CD4-positive, alpha-beta T cell treated with Interleukin-2 at 100 ng/mL for 4 hours (primary cell): ENCODE measurements around the gene SCFD1.
"Not testable (repeated sequence)": the region's sequence is repeated elsewhere in the genome, so short reads cannot be mapped to it uniquely, and the experiment has no call there.

ENCODE experiments used
- DNase-seq: peaks from one replicate; pipeline ENCODE4 v3.0.0-alpha.2; 2020; ENCODE audit warnings: low spot score

Gene SCFD1

GRCh38 chr14:30678926-30679431 lies 56.9 kb downstream of the SCFD1 start:
- DNase-seq, result no peak

- DNase-seq, result no peak
These were observed 57.9 kb downstream of the SCFD1 start for GRCh38 chr14:30680036-30680435.

GRCh38 chr14:30680776-30681175 lies 58.7 kb downstream of the SCFD1 start:
- not testable (repeated sequence) for DNase-seq

GRCh38 chr14:30681752-30682355 lies 59.7 kb downstream of the SCFD1 start:
- DNase-seq, result no peak

- DNase-seq, result peak; percentile 57
These were observed 68.6 kb downstream of the SCFD1 start for GRCh38 chr14:30690487-30691355.

GRCh38 chr14:30691751-30692398 lies 69.8 kb downstream of the SCFD1 start:
- no peak for DNase-seq

- no peak for DNase-seq
These were observed 70.5 kb downstream of the SCFD1 start for GRCh38 chr14:30692669-30693068.

- no peak for DNase-seq
These were observed 76.3 kb downstream of the SCFD1 start for GRCh38 chr14:30698463-30698862.

GRCh38 chr14:30706704-30707103 lies 84.6 kb downstream of the SCFD1 start:
- DNase-seq, result no peak

- DNase-seq, result no peak
These were observed 86.0 kb downstream of the SCFD1 start for GRCh38 chr14:30708157-30708556.

GRCh38 chr14:30709201-30709600 lies 87.1 kb downstream of the SCFD1 start:
- DNase-seq, result no peak

GRCh38 chr14:30710876-30711275 lies 88.8 kb downstream of the SCFD1 start:
- DNase-seq, result no peak

- no peak for DNase-seq
These were observed 97.0 kb downstream of the SCFD1 start for GRCh38 chr14:30719137-30719536.

- no peak for DNase-seq
These were observed 103.6 kb downstream of the SCFD1 start for GRCh38 chr14:30725763-30726162.

- no peak for DNase-seq
These were observed 106.4 kb downstream of the SCFD1 start for GRCh38 chr14:30728471-30728870.

GRCh38 chr14:30737916-30738315 lies 115.8 kb downstream of the SCFD1 start:
- DNase-seq, result no peak

GRCh38 chr14:30738978-30739377 lies 116.9 kb downstream of the SCFD1 start:
- DNase-seq, result no peak

- DNase-seq, result no peak
These were observed 126.2 kb downstream of the SCFD1 start for GRCh38 chr14:30748343-30748742.

- no peak for DNase-seq
These were observed 129.7 kb downstream of the SCFD1 start for GRCh38 chr14:30751646-30752416.

GRCh38 chr14:30753452-30753851 lies 131.3 kb downstream of the SCFD1 start:
- no peak for DNase-seq

GRCh38 chr14:30754778-30755177 lies 132.7 kb downstream of the SCFD1 start:
- DNase-seq, result no peak

GRCh38 chr14:30756594-30756993 lies 134.5 kb downstream of the SCFD1 start:
- DNase-seq, result no peak
